ENCODE measurements around the gene PRAMEF4. TPM values are rescaled to one million over a fixed set of nuclear protein-coding genes. Genes with fewer than 3 reads are reported as not detected.
"Not testable (repeated sequence)": the region's sequence is repeated elsewhere in the genome, so short reads cannot be mapped to it uniquely, and the experiment has no call there.

The PRAMEF4 gene
- total and polyA plus RNA-seq, 2 experiments from 2014 or later, result not detected

- H3K9me2 ChIP-seq (ENCODE audit: insufficient read depth); H3K4me2 ChIP-seq (ENCODE audit: unreplicated experiment); H3F3A ChIP-seq (ENCODE audit: insufficient read depth); H3K9me3 ChIP-seq (ENCODE audit: low read depth); H3K79me2 ChIP-seq (ENCODE audit: insufficient read depth); H3K27ac ChIP-seq; in situ Hi-C loops (cut with MboI); DNase-seq; H3K9ac ChIP-seq; H2AFZ ChIP-seq; H3K27me3 ChIP-seq (replicated peaks; ENCODE audit: insufficient read depth); H3K36me3 ChIP-seq (ENCODE audit: low read depth); H3K4me1 ChIP-seq (ENCODE audit: insufficient read depth); H4K20me1 ChIP-seq (ENCODE audit: insufficient read depth); H3K4me3 ChIP-seq: not testable (repeated sequence)
- WGBS, 2 experiments (ENCODE audit: low coverage in 1 of 2, low lambda C conversion rate in 2 of 2, missing lambda C conversion rate in 2 of 2), result 14 to 28% methylated on average over 4 of the region's 4 CpGs
Measured at GRCh38 chr1:12878453-12878852, 7.5 kb downstream of the PRAMEF4 start.

GRCh38 chr1:12863131-12863880 is 22.7 kb downstream of the PRAMEF4 start:
- DNase-seq; H3K36me3 ChIP-seq (ENCODE audit: low read depth); H3K27ac ChIP-seq; H3K4me1 ChIP-seq (ENCODE audit: insufficient read depth); H3F3A ChIP-seq (ENCODE audit: insufficient read depth); H3K9me2 ChIP-seq (ENCODE audit: insufficient read depth); H2AFZ ChIP-seq; H3K4me2 ChIP-seq (ENCODE audit: unreplicated experiment); H3K9ac ChIP-seq; H3K9me3 ChIP-seq (ENCODE audit: low read depth); H3K27me3 ChIP-seq (replicated peaks; ENCODE audit: insufficient read depth); H4K20me1 ChIP-seq (ENCODE audit: insufficient read depth); H3K4me3 ChIP-seq; H3K79me2 ChIP-seq (ENCODE audit: insufficient read depth); in situ Hi-C loops (cut with MboI): not testable (repeated sequence)
- WGBS, 2 experiments (ENCODE audit: low coverage in 1 of 2, low lambda C conversion rate in 2 of 2, missing lambda C conversion rate in 2 of 2), result 11 to 23% methylated on average over 3 to 4 of the region's 7 CpGs

- H3K79me2 ChIP-seq (ENCODE audit: insufficient read depth); H3K4me2 ChIP-seq (ENCODE audit: unreplicated experiment); H3K36me3 ChIP-seq (ENCODE audit: low read depth); H3K27me3 ChIP-seq (replicated peaks; ENCODE audit: insufficient read depth); H3F3A ChIP-seq (ENCODE audit: insufficient read depth); DNase-seq; in situ Hi-C loops (cut with MboI); H3K4me3 ChIP-seq; H3K9me3 ChIP-seq (ENCODE audit: low read depth); H3K9me2 ChIP-seq (ENCODE audit: insufficient read depth); H4K20me1 ChIP-seq (ENCODE audit: insufficient read depth); H3K4me1 ChIP-seq (ENCODE audit: insufficient read depth); H3K27ac ChIP-seq; H2AFZ ChIP-seq; H3K9ac ChIP-seq: not testable (repeated sequence)
- WGBS, 2 experiments (ENCODE audit: low coverage in 1 of 2, low lambda C conversion rate in 2 of 2, missing lambda C conversion rate in 2 of 2), result 10 to 13% methylated on average over 2 of the region's 2 CpGs
Measured at GRCh38 chr1:12856786-12857185, 29.2 kb downstream of the PRAMEF4 start, which contains the start of gene PRAMEF2. TSS of gene PRAMEF2 (plus strand) at chr1:12857086. CDS start at chr1:12859010, 1,924 bp downstream.

- no peaks in the 10 kb centered on the region for H3F3A ChIP-seq (ENCODE audit: insufficient read depth)
- H3K9me2 ChIP-seq (ENCODE audit: insufficient read depth), result no peaks in the 10 kb centered on the region
- no peaks in the 10 kb centered on the region for H3K79me2 ChIP-seq (ENCODE audit: insufficient read depth)
- TF ChIP-seq EZH2phosphoT487 (IDR thresholded peaks at IDR 0.05; ENCODE audit: insufficient read depth, low read depth), result no peak
- no peak for TF ChIP-seq EZH2 (IDR thresholded peaks at IDR 0.05; ENCODE audit: insufficient read depth, poor library complexity, severe bottlenecking)
- no peaks in the 10 kb centered on the region for H3K36me3 ChIP-seq (ENCODE audit: low read depth)
- 23 to 24% methylated on average over 4 of the region's 4 CpGs for WGBS, 2 experiments (ENCODE audit: low coverage in 1 of 2, low lambda C conversion rate in 2 of 2, missing lambda C conversion rate in 2 of 2)
- no peaks in the 10 kb centered on the region for H3K9me3 ChIP-seq (ENCODE audit: low read depth)
- no peak overlapping the region for H3K4me3 ChIP-seq
- in situ Hi-C loops (cut with MboI), result no loop called here
- DNase-seq, result peak; percentile 45
- H4K20me1 ChIP-seq (ENCODE audit: insufficient read depth), result no peaks in the 10 kb centered on the region
- H3K27me3 ChIP-seq (replicated peaks; ENCODE audit: insufficient read depth), result no peaks in the 10 kb centered on the region
- H3K4me1 ChIP-seq (ENCODE audit: insufficient read depth), result no peaks in the 10 kb centered on the region
- H3K4me2 ChIP-seq (ENCODE audit: unreplicated experiment), result no peak overlapping the region
- no peak overlapping the region for H2AFZ ChIP-seq
- H3K9ac ChIP-seq, result no peak overlapping the region
- H3K27ac ChIP-seq, result no peak overlapping the region; the same call in 1 of the 2 replicates
Measured at GRCh38 chr1:12851779-12852178, 34.2 kb downstream of the PRAMEF4 start.

GRCh38 chr1:12848620-12849019 is 37.4 kb downstream of the PRAMEF4 start, which contains the start of gene HNRNPCL1:
TSS of gene HNRNPCL1 (minus strand) at chr1:12848720. CDS start at chr1:12848289, 431 bp downstream.
- H3K27me3 ChIP-seq (replicated peaks; ENCODE audit: insufficient read depth); H3K79me2 ChIP-seq (ENCODE audit: insufficient read depth); H3K9ac ChIP-seq; H3K36me3 ChIP-seq (ENCODE audit: low read depth); H3F3A ChIP-seq (ENCODE audit: insufficient read depth); H3K4me1 ChIP-seq (ENCODE audit: insufficient read depth); H3K9me2 ChIP-seq (ENCODE audit: insufficient read depth); in situ Hi-C loops (cut with MboI); H3K4me3 ChIP-seq; H4K20me1 ChIP-seq (ENCODE audit: insufficient read depth); H3K4me2 ChIP-seq (ENCODE audit: unreplicated experiment); DNase-seq; H3K27ac ChIP-seq; H3K9me3 ChIP-seq (ENCODE audit: low read depth); H2AFZ ChIP-seq: not testable (repeated sequence)
- WGBS, 2 experiments (ENCODE audit: low coverage in 1 of 2, low lambda C conversion rate in 2 of 2, missing lambda C conversion rate in 2 of 2), result 38 to 39% methylated on average over 7 of the region's 7 CpGs

GRCh38 chr1:12833251-12833650 is 52.8 kb downstream of the PRAMEF4 start:
- H3K9me3 ChIP-seq (ENCODE audit: low read depth); H3K36me3 ChIP-seq (ENCODE audit: low read depth); H4K20me1 ChIP-seq (ENCODE audit: insufficient read depth); in situ Hi-C loops (cut with MboI); H3K9me2 ChIP-seq (ENCODE audit: insufficient read depth); DNase-seq; H3K4me3 ChIP-seq; H3K27me3 ChIP-seq (replicated peaks; ENCODE audit: insufficient read depth); H2AFZ ChIP-seq; H3K9ac ChIP-seq; H3K27ac ChIP-seq; H3K79me2 ChIP-seq (ENCODE audit: insufficient read depth); H3K4me1 ChIP-seq (ENCODE audit: insufficient read depth); H3K4me2 ChIP-seq (ENCODE audit: unreplicated experiment); H3F3A ChIP-seq (ENCODE audit: insufficient read depth): not testable (repeated sequence)
- WGBS, 2 experiments (ENCODE audit: low coverage in 1 of 2, low lambda C conversion rate in 2 of 2, missing lambda C conversion rate in 2 of 2), result 6 to 12% methylated on average over 2 of the region's 2 CpGs

- H3F3A ChIP-seq (ENCODE audit: insufficient read depth); in situ Hi-C loops (cut with MboI); H4K20me1 ChIP-seq (ENCODE audit: insufficient read depth); H3K4me3 ChIP-seq; H3K36me3 ChIP-seq (ENCODE audit: low read depth); DNase-seq; H3K9ac ChIP-seq; H3K79me2 ChIP-seq (ENCODE audit: insufficient read depth); H3K9me3 ChIP-seq (ENCODE audit: low read depth); H2AFZ ChIP-seq; H3K4me1 ChIP-seq (ENCODE audit: insufficient read depth); H3K27me3 ChIP-seq (replicated peaks; ENCODE audit: insufficient read depth); H3K27ac ChIP-seq; H3K9me2 ChIP-seq (ENCODE audit: insufficient read depth); H3K4me2 ChIP-seq (ENCODE audit: unreplicated experiment): not testable (repeated sequence)
- 14 to 25% methylated on average over 3 of the region's 3 CpGs for WGBS, 2 experiments (ENCODE audit: low coverage in 1 of 2, low lambda C conversion rate in 2 of 2, missing lambda C conversion rate in 2 of 2)
Measured at GRCh38 chr1:12831310-12831709, 54.7 kb downstream of the PRAMEF4 start, which contains the start of gene PRAMEF11. TSS of gene PRAMEF11 (minus strand) at chr1:12831410. CDS start at chr1:12828789, 2,621 bp downstream.
